ENCODE data around the gene COPE.

COPE gene

DNA sequence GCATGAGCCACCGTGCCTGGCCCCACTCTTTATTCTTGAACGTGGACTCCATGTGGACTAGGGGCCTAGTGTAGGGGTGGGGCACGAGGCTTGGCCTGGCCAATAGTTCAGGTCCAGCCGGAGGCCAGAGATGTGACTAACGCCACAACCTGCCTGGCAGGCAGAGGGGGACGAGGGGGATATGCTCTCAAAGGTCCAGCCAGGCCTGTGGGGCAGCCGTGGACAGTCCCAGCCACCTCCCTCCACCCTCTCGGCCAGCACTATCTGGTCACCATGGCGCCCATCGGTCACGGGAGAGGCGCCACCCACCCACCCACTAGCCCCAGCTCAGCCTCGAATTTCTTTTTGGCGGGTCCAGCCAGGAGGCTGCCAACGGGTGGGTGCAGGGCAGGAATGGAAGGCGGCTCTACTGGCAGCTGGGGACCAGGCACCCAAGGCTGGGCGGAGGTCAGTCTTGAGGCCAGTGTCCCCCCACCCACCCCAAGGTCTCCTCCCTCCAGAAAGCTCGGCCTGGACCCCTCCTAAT, 21.0 kb downstream of the COPE start:
- TF ChIP-seq CTCF (IDR thresholded peaks at IDR 0.05; ENCODE audit: low read depth, low read length) = no peak
- peak in 1 of 2 donors; percentile 39 for DNase-seq (ENCODE audit: low read depth in 2 of 2)
- H3K4me3 ChIP-seq (replicated peaks in 1 of 2; ENCODE audit: low read depth in 2 of 2, low read length in 2 of 2) = no peak overlapping the region

DNA sequence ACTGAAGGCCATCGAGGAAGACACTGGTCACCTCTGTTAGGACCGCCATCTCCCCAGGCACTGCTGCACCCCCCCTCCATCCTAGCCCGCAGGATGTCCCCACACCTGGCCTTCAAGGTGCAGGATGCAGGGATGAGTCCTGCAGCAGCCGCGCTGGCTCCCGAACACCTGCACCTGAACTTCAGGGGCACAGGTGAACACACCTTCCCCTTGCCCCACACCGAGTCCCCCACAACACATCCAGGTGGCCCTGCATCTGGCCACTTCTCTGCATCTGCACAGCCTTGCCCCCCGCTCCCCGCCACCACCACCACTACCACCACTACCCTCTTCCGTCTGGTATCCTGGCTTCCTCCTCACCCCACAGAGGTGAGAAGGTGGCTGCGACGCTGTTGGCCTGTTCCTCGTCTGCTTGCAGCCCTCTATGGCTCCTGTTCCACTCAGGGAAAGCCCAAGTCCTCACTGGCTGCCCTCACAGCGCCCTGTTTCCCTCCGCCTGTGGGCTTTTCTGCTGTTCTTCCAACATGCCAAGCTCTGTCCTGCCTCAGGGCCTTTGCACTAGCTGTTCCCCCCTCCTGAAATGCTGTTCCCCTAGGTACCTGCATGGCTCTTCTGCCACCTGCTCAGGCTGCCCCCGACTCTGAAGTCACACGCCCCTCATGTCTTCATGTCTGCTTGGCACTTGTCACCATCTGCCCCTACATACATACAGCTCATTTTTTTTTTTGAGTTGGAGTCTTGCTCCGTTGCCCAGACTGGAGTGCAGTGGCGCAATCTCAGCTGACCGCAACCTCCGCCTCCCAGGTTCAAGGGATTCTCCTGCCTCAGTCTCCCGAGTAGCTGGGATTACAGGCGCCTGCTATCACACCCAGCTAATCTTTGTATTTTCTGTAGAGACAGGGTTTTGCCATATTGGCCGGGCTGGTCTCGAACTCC, 21.8 kb downstream of the COPE start:
- no peak for TF ChIP-seq CTCF (IDR thresholded peaks at IDR 0.05; ENCODE audit: low read depth, low read length)
- no peak overlapping the region for H3K4me3 ChIP-seq (replicated peaks in 1 of 2; ENCODE audit: low read depth in 2 of 2, low read length in 2 of 2)
- DNase-seq (ENCODE audit: low read depth in 2 of 2) = no peak

DNA sequence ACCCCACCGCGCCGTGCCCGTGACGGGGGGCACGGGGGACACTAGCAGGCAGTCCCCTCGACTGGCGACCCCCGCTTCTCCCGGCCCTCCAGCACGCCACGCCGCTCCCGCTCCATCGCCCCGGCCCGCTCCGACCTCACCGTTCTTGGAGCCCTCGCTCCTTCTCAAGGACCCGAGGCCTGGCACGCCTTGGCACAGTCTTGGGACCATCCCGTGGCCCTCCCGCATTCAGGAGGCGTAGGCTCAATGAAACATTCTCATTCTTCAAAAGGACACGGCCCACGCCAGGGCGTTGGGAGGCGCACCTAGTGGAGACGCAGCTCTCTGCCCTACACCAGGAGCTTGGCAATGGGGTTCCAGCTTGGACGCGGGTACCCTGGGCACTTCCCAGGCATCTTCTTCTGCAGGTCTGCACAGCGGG, 22.8 kb downstream of the COPE start:
- peak overlapping the region in 1 of 2 donors; percentile 11 for H3K4me3 ChIP-seq (replicated peaks in 1 of 2; ENCODE audit: low read depth in 2 of 2, low read length in 2 of 2)

GRCh38 chr19:18895824-18896341, 23.3 kb downstream of the COPE start, which contains the start of gene CERS1:
TSS of gene CERS1 (minus strand) at chr19:18896158. CDS start at chr19:18896072, 86 bp downstream.
- H3K4me3 ChIP-seq (replicated peaks in 1 of 2; ENCODE audit: low read depth in 2 of 2, low read length in 2 of 2) = peak within 1 kb of the TSS; percentile 41 to 53
- TF ChIP-seq CTCF (IDR thresholded peaks at IDR 0.05; ENCODE audit: low read depth, low read length) = no peak
- DNase-seq (ENCODE audit: low read depth in 2 of 2) = no peak

More for the DNA sequence above, 22.8 kb downstream of the COPE start:
- TF ChIP-seq CTCF (IDR thresholded peaks at IDR 0.05; ENCODE audit: low read depth, low read length) = no peak
- DNase-seq (ENCODE audit: low read depth in 2 of 2) = no peak

- DNase-seq (ENCODE audit: low read depth in 2 of 2) = peak; percentile 33 to 35
- H3K4me3 ChIP-seq (replicated peaks in 1 of 2; ENCODE audit: low read depth in 2 of 2, low read length in 2 of 2) = peak overlapping the region; percentile 41 to 53
- peak; percentile 36 for TF ChIP-seq CTCF (IDR thresholded peaks at IDR 0.05; ENCODE audit: low read depth, low read length)
These were observed 24.0 kb downstream of the COPE start for GRCh38 chr19:18895038-18895823.

- no peak for TF ChIP-seq CTCF (IDR thresholded peaks at IDR 0.05; ENCODE audit: low read depth, low read length)
- peak; percentile 42 to 68 for DNase-seq (ENCODE audit: low read depth in 2 of 2)
- peak overlapping the region in 1 of 2 donors; percentile 32 for H3K4me3 ChIP-seq (replicated peaks in 1 of 2; ENCODE audit: low read depth in 2 of 2, low read length in 2 of 2)
These were observed 24.7 kb downstream of the COPE start for GRCh38 chr19:18894254-18895037.

Data from cardiac fibroblast (primary cell).